GM12873 (cell line): ENCODE results near the gene TSHB.

Source experiments
- CTCF ChIP-seq: IDR thresholded peaks from 2 replicates; pipeline ENCODE4 v1.5.1; 2012; ENCODE audit warnings: low read depth, mild to moderate bottlenecking, moderate library complexity, low read length, control low read depth; ENCODE audit not compliant: insufficient read depth; ENCODE audit errors: missing control alignments

Gene TSHB

GRCh38 chr1:115029526-115029925 lies at the start of gene TSHB:
TSS of gene TSHB (plus strand) at chr1:115029826. CDS start at chr1:115033363, 3,537 bp downstream.
- TF ChIP-seq CTCF = no peak

- TF ChIP-seq CTCF = no peak
These were observed 47.4 kb upstream of the TSHB start for GRCh38 chr1:114982251-114982650.

GRCh38 chr1:114986286-114986685 lies 43.3 kb upstream of the TSHB start:
- no peak for TF ChIP-seq CTCF

GRCh38 chr1:114988095-114988494 lies 41.5 kb upstream of the TSHB start:
- TF ChIP-seq CTCF = no peak

- TF ChIP-seq CTCF = no peak
These were observed 31.9 kb upstream of the TSHB start for GRCh38 chr1:114997510-114998289.

GRCh38 chr1:115006191-115006590 lies 23.4 kb upstream of the TSHB start:
- TF ChIP-seq CTCF = no peak

GRCh38 chr1:115012006-115012405 lies 17.6 kb upstream of the TSHB start:
- no peak for TF ChIP-seq CTCF
